RWPE2 (cell line): ENCODE measurements around the gene PRKRIP1.

Experiments used
- ATAC-seq: fragments of 200-7000 bp; cut with Tn5 transposase; 3 replicates; pipeline ENCODE4 v1.9.1; 2021; ENCODE audit warnings: low read depth
- DNase-seq: peaks from one replicate; pipeline ENCODE4 v3.0.0-alpha.2; 2020; ENCODE audit warnings: low spot score
- H3K27ac ChIP-seq: fragments of 450-650 bp; 2 replicates; pipeline ENCODE4 v1.5.1; 2017; ENCODE audit warnings: mild to moderate bottlenecking; ENCODE audit not compliant: poor library complexity, severe bottlenecking
- H3K27me3 ChIP-seq: fragments of 250-450 bp; sonication (Bioruptor Pico); 2 replicates; pipeline ENCODE4 v1.5.1; 2021; ENCODE audit warnings: mild to moderate bottlenecking, moderate library complexity; ENCODE audit not compliant: insufficient read depth, poor library complexity, severe bottlenecking
- H3K36me3 ChIP-seq: fragments of 250-450 bp; sonication (Bioruptor Pico); 2 replicates; pipeline ENCODE4 v1.5.1; 2020; ENCODE audit warnings: low read depth, mild to moderate bottlenecking, moderate library complexity
- H3K4me1 ChIP-seq: fragments of 250-450 bp; sonication (Bioruptor Pico); 2 replicates; pipeline ENCODE4 v1.5.1; 2021; ENCODE audit warnings: mild to moderate bottlenecking, moderate library complexity; ENCODE audit not compliant: insufficient read depth, poor library complexity, severe bottlenecking
- H3K4me3 ChIP-seq: fragments of 250-450 bp; sonication (Bioruptor Pico); 2 replicates; pipeline ENCODE4 v1.5.1; 2021; ENCODE audit warnings: mild to moderate bottlenecking, moderate library complexity; ENCODE audit not compliant: severe bottlenecking
- H3K9me3 ChIP-seq: fragments of 250-450 bp; sonication (Bioruptor Pico); 2 replicates; pipeline ENCODE4 v1.5.1; 2021; ENCODE audit warnings: mild to moderate bottlenecking, moderate library complexity; ENCODE audit not compliant: severe bottlenecking
- CTCF ChIP-seq: fragments of 450-650 bp; IDR thresholded peaks from one replicate; pipeline ENCODE4 v1.5.1; 2017; ENCODE audit warnings: mild to moderate bottlenecking, moderate library complexity; ENCODE audit not compliant: poor library complexity, severe bottlenecking

The PRKRIP1 gene

GRCh38 chr7:102436118-102436517 is 40.0 kb downstream of the PRKRIP1 start:
- H3K4me3 ChIP-seq: no peak overlapping the region
- H3K4me1 ChIP-seq: peaks cover 11% of the 10 kb centered on the region
- H3K9me3 ChIP-seq: no peaks in the 10 kb centered on the region
- H3K27ac ChIP-seq: no peak overlapping the region
- ATAC-seq (no peak), DNase-seq (no peak)
- no peak for TF ChIP-seq CTCF
- H3K27me3 ChIP-seq: no peaks in the 10 kb centered on the region
- peaks cover 3% of the 10 kb centered on the region; the same call in 1 of the 2 replicates for H3K36me3 ChIP-seq

GRCh38 chr7:102439963-102440795 is 44.0 kb downstream of the PRKRIP1 start:
- TF ChIP-seq CTCF: no peak
- DNase-seq (no peak), ATAC-seq (peak; percentile 94)
- Histone ChIP-seq H3K9me3 (no peaks in the 10 kb centered on the region), H3K27ac (peak overlapping the region; percentile 21), H3K36me3 (peaks cover 3% of the 10 kb centered on the region; the same call in 1 of the 2 replicates), H3K27me3 (no peaks in the 10 kb centered on the region), H3K4me1 (peaks cover 9% of the 10 kb centered on the region), H3K4me3 (no peak overlapping the region)

GRCh38 chr7:102444961-102445673 is 49.0 kb downstream of the PRKRIP1 start:
- H3K27me3 ChIP-seq: no peaks in the 10 kb centered on the region
- no peaks in the 10 kb centered on the region for H3K9me3 ChIP-seq
- no peak overlapping the region for H3K4me3 ChIP-seq
- H3K4me1 ChIP-seq: peaks cover 5% of the 10 kb centered on the region
- ATAC-seq (no peak), DNase-seq (no peak)
- no peak for TF ChIP-seq CTCF
- no peaks in the 10 kb centered on the region for H3K36me3 ChIP-seq
- H3K27ac ChIP-seq: no peak overlapping the region

- DNase-seq: no peak
- Histone ChIP-seq H3K27ac (no peak overlapping the region), H3K36me3 (no peaks in the 10 kb centered on the region), H3K27me3 (no peaks in the 10 kb centered on the region), H3K4me3 (no peak overlapping the region), H3K4me1 (no peaks in the 10 kb centered on the region), H3K9me3 (no peaks in the 10 kb centered on the region)
- ATAC-seq: no peak
- TF ChIP-seq CTCF: no peak
Observed at GRCh38 chr7:102445674-102446071, 49.5 kb downstream of the PRKRIP1 start.
